Measurements from ENCODE around the gene ZNF274.
"Not testable (repeated sequence)": the region's sequence is repeated elsewhere in the genome, so short reads cannot be mapped to it uniquely, and the experiment has no call there.

ZNF274 gene

GRCh38 chr19:58182989-58183816, at the start of gene ZNF274:
Gene ZNF274, plus strand, starts transcription at chr19:58183061. Its CDS starts 905 bp downstream, at chr19:58183966.
- DNase-seq (ENCODE audit: low read depth): peak; percentile 88

- no peak for DNase-seq (ENCODE audit: low read depth)
Observed at GRCh38 chr19:58134244-58134643, 48.6 kb upstream of the ZNF274 start.

- no peak for DNase-seq (ENCODE audit: low read depth)
Observed at GRCh38 chr19:58145849-58146248, 37.0 kb upstream of the ZNF274 start.

GRCh38 chr19:58147475-58147874, 35.4 kb upstream of the ZNF274 start:
- not testable (repeated sequence) for DNase-seq (ENCODE audit: low read depth)

GRCh38 chr19:58150328-58150921, 32.4 kb upstream of the ZNF274 start, which contains the start of gene ZNF329:
Gene ZNF329, minus strand, starts transcription at chr19:58150789. Its CDS starts 21,286 bp downstream, at chr19:58129503.
- DNase-seq (ENCODE audit: low read depth): peak; percentile 90

GRCh38 chr19:58153386-58153785, 29.5 kb upstream of the ZNF274 start:
- DNase-seq (ENCODE audit: low read depth): no peak

GRCh38 chr19:58154287-58154678, 28.6 kb upstream of the ZNF274 start:
- DNase-seq (ENCODE audit: low read depth): no peak

- peak; percentile 97 for DNase-seq (ENCODE audit: low read depth)
Observed at GRCh38 chr19:58154679-58155648, 27.9 kb upstream of the ZNF274 start.

GRCh38 chr19:58157045-58157728, 25.7 kb upstream of the ZNF274 start:
- no peak for DNase-seq (ENCODE audit: low read depth)

- no peak for DNase-seq (ENCODE audit: low read depth)
Observed at GRCh38 chr19:58166268-58166667, 16.6 kb upstream of the ZNF274 start.

- DNase-seq (ENCODE audit: low read depth): no peak
Observed at GRCh38 chr19:58166708-58167280, 16.1 kb upstream of the ZNF274 start.

- no peak for DNase-seq (ENCODE audit: low read depth)
Observed at GRCh38 chr19:58170860-58171259, 12.0 kb upstream of the ZNF274 start.

- peak; percentile 42 for DNase-seq (ENCODE audit: low read depth)
Observed at GRCh38 chr19:58181902-58182576, 822 bp upstream of the ZNF274 start.

GRCh38 chr19:58182577-58182988, 278 bp upstream of the ZNF274 start:
- peak; percentile 76 for DNase-seq (ENCODE audit: low read depth)

- no peak for DNase-seq (ENCODE audit: low read depth)
Observed at GRCh38 chr19:58183817-58184215, 955 bp downstream of the ZNF274 start.

- no peak for DNase-seq (ENCODE audit: low read depth)
Observed at GRCh38 chr19:58196901-58197616, 14.2 kb downstream of the ZNF274 start.

GRCh38 chr19:58203814-58204475, 21.1 kb downstream of the ZNF274 start:
- DNase-seq (ENCODE audit: low read depth): no peak

GRCh38 chr19:58204566-58204965, 21.7 kb downstream of the ZNF274 start:
- no peak for DNase-seq (ENCODE audit: low read depth)

GRCh38 chr19:58209577-58209976, 26.7 kb downstream of the ZNF274 start:
- no peak for DNase-seq (ENCODE audit: low read depth)
